Measurements from ENCODE around the gene NIT1. TPM values are rescaled to one million over a fixed set of nuclear protein-coding genes. Genes with fewer than 3 reads are reported as not detected.

Gene NIT1
- total and polyA plus RNA-seq, 8 donors = 17.9 to 48.4 (median 20.1) TPM

DNA sequence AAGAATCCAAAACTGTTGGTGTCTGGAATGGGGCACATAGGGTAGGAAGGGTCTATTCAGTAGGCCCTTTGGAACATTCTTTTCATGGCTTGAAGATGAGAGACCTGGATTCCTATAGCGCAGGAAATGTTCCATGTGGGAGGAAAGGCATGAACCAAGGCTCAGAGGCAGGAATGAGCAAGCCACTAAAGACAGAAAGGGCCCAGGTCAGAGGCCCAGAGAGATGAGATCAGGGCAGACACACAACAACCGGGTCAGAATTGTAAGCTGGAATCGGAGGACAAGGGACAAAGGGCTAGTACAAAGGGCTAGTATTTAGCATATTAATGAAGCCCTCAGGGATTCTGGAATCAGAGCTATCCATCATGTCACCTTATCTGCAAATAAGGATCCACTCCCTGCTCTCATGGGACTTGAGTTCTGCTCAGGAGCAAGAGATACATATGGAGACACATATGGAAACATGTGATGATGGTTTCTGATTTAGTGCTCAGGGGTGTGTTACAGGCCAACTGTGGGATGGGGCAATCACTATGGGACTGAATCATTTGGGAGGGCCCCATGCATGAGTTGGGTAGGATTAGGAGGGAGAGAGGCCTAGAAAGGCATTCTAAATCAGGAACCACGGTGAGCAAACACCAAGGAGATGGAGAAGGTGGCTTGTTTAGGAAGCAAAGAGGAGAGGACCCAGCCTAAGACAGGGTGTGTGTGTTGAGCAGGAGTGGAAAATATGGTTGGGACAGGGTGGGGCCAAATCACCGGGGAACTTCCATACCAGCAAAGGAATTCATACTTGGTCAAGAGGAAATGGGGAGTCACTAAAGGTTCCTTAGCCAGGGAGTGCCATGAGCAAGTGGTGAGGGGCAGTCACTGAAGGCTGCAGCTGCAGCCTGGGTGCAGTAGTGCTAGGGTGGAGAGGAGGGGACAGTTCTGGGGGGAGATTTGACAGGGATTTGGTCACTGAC lies 37.2 kb upstream of the NIT1 start:
- ATAC-seq (no peak), DNase-seq (no peak), FAIRE-seq (no peak)
- Histone ChIP-seq H3K36me3 (no peaks in the 10 kb centered on the region), H3K4me3 (no peak overlapping the region), H3K27ac (no peak overlapping the region), H3K4me1 (peaks cover 0 to 17% (median 13%) of the 10 kb centered on the region in 3 donors), H3K9me3 (no peaks in the 10 kb centered on the region), H3K27me3 (no peaks in the 10 kb centered on the region)
- intact Hi-C loops (cut with DNase I) = no loop called here
- TF ChIP-seq, protein P1, sequence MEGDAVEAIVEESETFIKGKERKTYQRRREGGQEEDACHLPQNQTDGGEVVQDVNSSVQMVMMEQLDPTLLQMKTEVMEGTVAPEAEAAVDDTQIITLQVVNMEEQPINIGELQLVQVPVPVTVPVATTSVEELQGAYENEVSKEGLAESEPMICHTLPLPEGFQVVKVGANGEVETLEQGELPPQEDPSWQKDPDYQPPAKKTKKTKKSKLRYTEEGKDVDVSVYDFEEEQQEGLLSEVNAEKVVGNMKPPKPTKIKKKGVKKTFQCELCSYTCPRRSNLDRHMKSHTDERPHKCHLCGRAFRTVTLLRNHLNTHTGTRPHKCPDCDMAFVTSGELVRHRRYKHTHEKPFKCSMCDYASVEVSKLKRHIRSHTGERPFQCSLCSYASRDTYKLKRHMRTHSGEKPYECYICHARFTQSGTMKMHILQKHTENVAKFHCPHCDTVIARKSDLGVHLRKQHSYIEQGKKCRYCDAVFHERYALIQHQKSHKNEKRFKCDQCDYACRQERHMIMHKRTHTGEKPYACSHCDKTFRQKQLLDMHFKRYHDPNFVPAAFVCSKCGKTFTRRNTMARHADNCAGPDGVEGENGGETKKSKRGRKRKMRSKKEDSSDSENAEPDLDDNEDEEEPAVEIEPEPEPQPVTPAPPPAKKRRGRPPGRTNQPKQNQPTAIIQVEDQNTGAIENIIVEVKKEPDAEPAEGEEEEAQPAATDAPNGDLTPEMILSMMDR (IDR thresholded peaks at IDR 0.05) = no peak
- 84% methylated on average over 5 of the region's 5 CpGs for WGBS, 2 donors

DNA sequence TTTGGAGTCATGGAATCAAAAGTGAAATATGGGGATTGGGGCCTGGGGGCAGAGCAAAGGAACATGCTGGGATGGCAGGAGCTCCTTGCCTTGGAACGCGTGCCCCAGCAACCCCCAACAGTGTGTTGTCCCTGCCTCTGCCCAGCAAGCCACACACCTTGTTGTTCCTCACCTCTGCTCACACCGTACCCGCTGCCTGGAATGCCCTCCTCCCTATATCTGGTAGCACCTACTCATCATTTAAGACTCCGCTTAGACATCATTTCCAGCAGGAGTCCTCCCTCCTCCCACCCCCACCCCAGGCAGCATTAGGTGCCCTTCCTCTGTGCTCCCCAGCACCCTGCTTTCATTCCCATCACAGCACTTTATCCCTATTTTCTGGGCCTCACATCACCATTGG lies 36.4 kb upstream of the NIT1 start:
- WGBS, 2 donors = 74 to 77% methylated on average over 5 of the region's 5 CpGs
- H3K27ac ChIP-seq = no peak overlapping the region
- H3K4me3 ChIP-seq = no peak overlapping the region
- H3K9me3 ChIP-seq = no peaks in the 10 kb centered on the region
- peaks cover 0 to 17% (median 17%) of the 10 kb centered on the region in 3 donors for H3K4me1 ChIP-seq
- TF ChIP-seq, protein P1 (IDR thresholded peaks at IDR 0.05) = no peak
- H3K36me3 ChIP-seq = no peaks in the 10 kb centered on the region
- no peak for DNase-seq
- intact Hi-C loops (cut with DNase I) = no loop called here
- no peaks in the 10 kb centered on the region for H3K27me3 ChIP-seq
- FAIRE-seq = no peak
- no peak for ATAC-seq

DNA sequence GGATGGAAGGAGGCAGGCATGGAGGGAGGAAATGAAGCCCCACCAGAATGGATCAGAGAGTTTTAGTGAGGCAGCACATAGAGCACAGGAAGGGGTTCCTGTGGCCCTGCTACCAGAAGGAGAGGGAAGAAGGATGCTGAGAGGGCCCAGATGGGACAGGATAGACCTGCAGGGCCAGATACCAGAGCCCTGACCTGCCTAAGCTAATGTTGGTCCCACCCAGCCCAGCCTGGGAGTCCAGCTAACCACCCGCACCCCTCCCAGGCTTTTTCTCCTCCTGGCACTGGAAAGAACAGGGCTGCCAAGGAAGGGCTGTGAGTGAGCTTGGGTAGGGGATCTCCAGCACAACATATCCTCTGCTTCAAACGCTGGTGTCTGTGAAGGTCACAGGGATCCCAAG lies 35.4 kb upstream of the NIT1 start:
- ATAC-seq (no peak), FAIRE-seq (no peak), DNase-seq (no peak)
- no peaks in the 10 kb centered on the region for H3K27me3 ChIP-seq
- peaks cover 0 to 17% (median 17%) of the 10 kb centered on the region in 3 donors for H3K4me1 ChIP-seq
- H3K4me3 ChIP-seq = no peak overlapping the region
- no peaks in the 10 kb centered on the region for H3K9me3 ChIP-seq
- H3K36me3 ChIP-seq = no peaks in the 10 kb centered on the region
- TF ChIP-seq, protein P1 (IDR thresholded peaks at IDR 0.05) = no peak
- intact Hi-C loops (cut with DNase I) = no loop called here
- WGBS, 2 donors = 68 to 72% methylated on average over 2 of the region's 2 CpGs
- peak overlapping the region in 2 of 4 donors; percentile 79 to 81 for H3K27ac ChIP-seq

DNA sequence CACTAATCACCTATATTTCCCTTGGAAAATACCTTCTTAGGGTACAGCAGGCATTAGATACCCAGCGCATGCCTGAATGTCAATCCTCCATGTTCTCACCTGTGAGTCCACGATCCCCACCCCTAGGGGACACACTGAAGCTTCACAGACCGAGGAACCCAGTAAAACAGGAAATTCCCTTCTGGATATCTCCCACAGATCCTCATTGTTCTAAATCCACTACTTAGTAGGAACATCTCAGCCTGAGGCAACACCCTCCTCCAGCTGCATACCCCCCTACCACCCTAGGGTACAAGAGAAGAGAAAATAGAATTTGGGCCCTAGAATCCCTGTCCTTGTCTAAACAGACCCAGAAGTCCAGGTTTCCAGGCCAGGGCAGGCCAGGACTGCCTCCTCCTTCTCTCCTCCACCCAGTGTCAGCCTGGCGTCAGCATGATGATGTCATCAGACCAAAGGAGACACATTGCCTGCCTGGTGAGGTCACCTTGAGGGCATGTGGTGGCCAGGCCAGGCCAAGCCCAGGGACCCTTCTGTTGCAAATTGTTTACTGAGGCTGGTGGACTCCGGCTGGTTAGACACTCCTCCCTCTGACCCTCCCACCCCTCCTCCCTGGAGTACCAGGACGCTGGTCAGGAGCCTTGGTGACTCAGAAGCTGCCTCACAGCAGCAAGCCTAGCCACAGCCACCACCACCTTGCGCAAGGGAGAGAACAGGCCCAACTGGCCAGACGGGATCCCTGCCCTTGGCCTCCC lies 34.7 kb upstream of the NIT1 start:
- Histone ChIP-seq H3K4me3 (no peak overlapping the region), H3K27me3 (no peaks in the 10 kb centered on the region), H3K36me3 (no peaks in the 10 kb centered on the region), H3K9me3 (no peaks in the 10 kb centered on the region), H3K4me1 (peaks cover 0 to 20% (median 20%) of the 10 kb centered on the region in 3 donors), H3K27ac (peak overlapping the region; percentile 20 to 81 (median 62))
- intact Hi-C loops (cut with DNase I) = no loop called here
- WGBS, 2 donors = 40 to 41% methylated on average over 8 of the region's 8 CpGs
- peak; percentile 91 to 94 (median 92) for ATAC-seq
- DNase-seq = peak; percentile 80 to 93 (median 88)
- TF ChIP-seq, protein P1 (IDR thresholded peaks at IDR 0.05) = no peak
- no peak for FAIRE-seq
